ENCODE results near the gene PPP2R1A. TPM values are rescaled to one million over a fixed set of nuclear protein-coding genes. Genes with fewer than 3 reads are reported as not detected.

Gene PPP2R1A
- total RNA-seq (100 to 1,000 TPM; 151 to 157 TPM), total RNA-seq (117 to 262 (median 158) reads per million in 172 experiments)
- polyA plus RNA-seq (2013, experiment 1 of 2), result 91.6 TPM
- polyA plus RNA-seq (2013, experiment 2 of 2), result 129 TPM

- ATAC-seq (ENCODE audit: poor library complexity), result peak; percentile 81
- Mint-ChIP-seq H3K9me3 (no peaks in the 10 kb centered on the region), H3K27ac (peak within 1 kb of the TSS; percentile 96), H3K27me3 (no peaks in the 10 kb centered on the region), H3K4me3 (peak within 1 kb of the TSS; percentile 95), H3K36me3 (ENCODE audit: low read depth) (peaks cover 49% of the 10 kb centered on the region), H3K4me1 (ENCODE audit: low read depth) (peaks cover 54% of the 10 kb centered on the region)
- peaks cover 20% of the 10 kb centered on the region for H3K36me3 ChIP-seq (ENCODE audit: insufficient read depth, low read length)
- DNase-seq, result peak; percentile 95 to 100 (median 98)
- peak within 1 kb of the TSS; percentile 98 for H3K27ac ChIP-seq (ENCODE audit: low read depth in 1 of 2, low read length in 2 of 2)
- no peaks in the 10 kb centered on the region for H3K9me3 ChIP-seq (ENCODE audit: control insufficient read depth in 1 of 2, insufficient read depth in 1 of 2, low read length in 2 of 2)
- ChIA-PET POLR2A (interaction anchor here (0.6 to 2.0 kb wide), 26 partner anchors 8 to 1925 kb away, joined by 3 to 52 read pairs (median 4); partner anchors contain the start of genes MYADM, ZNF432, ZNF610 and ZNF613), CTCF (interaction anchor here (0.7 to 1.8 kb wide), 8 partner anchors 13 to 1272 kb away, joined by 3 to 23 read pairs (median 4); partner anchors contain the start of genes ZNF616 and ZNF836)
- peak within 1 kb of the TSS; percentile 81 for H3K4me3 ChIP-seq (ENCODE audit: low read length)
- H3K27me3 ChIP-seq (ENCODE audit: control insufficient read depth in 1 of 2, insufficient read depth in 2 of 2, low read length in 2 of 2), result no peaks in the 10 kb centered on the region
- TF ChIP-seq CTCF (IDR thresholded peaks at IDR 0.05), result no peak
- intact Hi-C loops (cut with DNase I, micrococcal nuclease), result loop anchor here (1.0 to 5.0 kb wide), 7 partner anchors 19 to 488 kb away; partner anchors contain the start of genes ZNF616 (in 2 of the 2), ZNF766 (in 2 of the 2), ZNF836 (in 2 of the 2) and ZNF432 (in 1 of the 2)
- H3K4me1 ChIP-seq (ENCODE audit: insufficient read depth, low read length), result peaks cover 56% of the 10 kb centered on the region
Observed at GRCh38 chr19:52189735-52190486, at the start of gene PPP2R1A. Gene PPP2R1A, plus strand, starts transcription at chr19:52190052. Its CDS starts 45 bp downstream, at chr19:52190097.

DNA sequence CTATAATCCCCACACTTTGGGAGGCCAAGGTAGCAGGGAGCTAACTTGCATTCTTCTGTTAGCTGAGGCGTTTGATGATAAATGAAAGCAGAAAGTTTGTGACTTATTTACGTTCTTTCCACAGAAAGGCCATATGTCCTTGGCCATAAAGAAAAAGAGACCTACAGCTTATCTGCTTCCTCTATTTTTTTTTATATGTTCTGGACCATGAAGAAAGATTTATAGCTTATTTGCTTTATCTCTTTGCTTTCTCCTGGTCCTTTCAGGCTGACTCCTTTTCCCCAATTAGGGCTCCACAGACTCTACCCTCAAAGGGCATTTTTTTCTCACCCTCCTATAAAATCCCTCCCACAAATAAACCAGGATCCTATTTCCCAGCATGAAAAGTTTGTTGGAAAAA is 48.6 kb upstream of the PPP2R1A start:
- no peaks in the 10 kb centered on the region for H3K27me3 ChIP-seq (ENCODE audit: control insufficient read depth in 1 of 2, insufficient read depth in 2 of 2, low read length in 2 of 2)
- no peak for TF ChIP-seq CTCF (IDR thresholded peaks at IDR 0.05)
- POLR2A ChIA-PET, result interaction anchor here (1.1 to 4.0 kb wide), 4 partner anchors 31 to 133 kb away, joined by 3 to 21 read pairs (median 13); partner anchors contain the start of genes PPP2R1A, ZNF432, ZNF615 and ZNF836
- Mint-ChIP-seq H3K4me3 (peak overlapping the region; percentile 73), H3K9me3 (peaks cover 2% of the 10 kb centered on the region), H3K4me1 (ENCODE audit: low read depth) (peaks cover 31% of the 10 kb centered on the region), H3K36me3 (ENCODE audit: low read depth) (peaks cover 40% of the 10 kb centered on the region), H3K27ac (peak overlapping the region; percentile 93), H3K27me3 (no peaks in the 10 kb centered on the region)
- ATAC-seq (ENCODE audit: poor library complexity) (no peak), DNase-seq (no peak)
- peaks cover 23% of the 10 kb centered on the region for H3K4me1 ChIP-seq (ENCODE audit: insufficient read depth, low read length)
- H3K27ac ChIP-seq (ENCODE audit: low read depth in 1 of 2, low read length in 2 of 2), result no peak overlapping the region
- H3K36me3 ChIP-seq (ENCODE audit: insufficient read depth, low read length), result no peaks in the 10 kb centered on the region
- H3K4me3 ChIP-seq (ENCODE audit: low read length), result no peak overlapping the region
- H3K9me3 ChIP-seq (ENCODE audit: control insufficient read depth in 1 of 2, insufficient read depth in 1 of 2, low read length in 2 of 2), result peaks cover 6 to 10% of the 10 kb centered on the region in 2 experiments
- CTCF ChIA-PET, result interaction anchor here (0.6 to 3.6 kb wide), 2 partner anchors 48 to 536 kb away, joined by 4 to 23 read pairs; partner anchors contain the start of gene PPP2R1A
- intact Hi-C loops (cut with DNase I, micrococcal nuclease), result no loop called here

DNA sequence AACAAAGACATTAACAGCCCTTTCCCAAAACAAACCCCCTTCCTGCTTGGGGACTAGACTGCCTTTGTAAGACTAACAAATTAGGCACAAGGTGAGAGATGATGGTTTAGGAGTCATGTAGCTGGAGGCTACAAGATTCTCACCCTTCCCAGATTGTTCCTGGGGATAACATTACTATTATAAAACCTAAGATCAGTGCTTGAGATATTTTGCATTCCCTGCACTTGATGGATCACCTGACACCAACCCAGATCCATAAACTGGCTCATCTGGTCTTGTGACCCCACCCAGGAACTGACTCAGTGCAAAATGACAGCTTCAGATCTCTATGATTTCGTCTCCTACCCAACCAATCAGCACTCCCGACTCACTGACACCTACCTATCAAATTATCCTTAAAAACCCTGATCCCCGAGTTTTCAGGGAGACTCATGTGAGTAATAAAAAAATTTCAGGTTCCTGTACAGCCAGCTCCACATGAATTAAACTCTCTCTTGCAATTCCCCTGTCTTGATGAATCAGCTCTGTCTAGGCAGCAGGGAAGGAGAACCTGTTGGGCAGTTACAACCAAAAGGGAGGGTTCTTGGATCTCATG is 47.8 kb upstream of the PPP2R1A start:
- Mint-ChIP-seq H3K27me3 (no peaks in the 10 kb centered on the region), H3K36me3 (ENCODE audit: low read depth) (peaks cover 43% of the 10 kb centered on the region), H3K27ac (no peak overlapping the region), H3K4me3 (peak overlapping the region; percentile 73), H3K4me1 (ENCODE audit: low read depth) (peaks cover 31% of the 10 kb centered on the region), H3K9me3 (peaks cover 2% of the 10 kb centered on the region)
- no peak for TF ChIP-seq CTCF (IDR thresholded peaks at IDR 0.05)
- Histone ChIP-seq H3K4me3 (ENCODE audit: low read length) (no peak overlapping the region), H3K27me3 (ENCODE audit: control insufficient read depth in 1 of 2, insufficient read depth in 2 of 2, low read length in 2 of 2) (no peaks in the 10 kb centered on the region), H3K9me3 (ENCODE audit: control insufficient read depth in 1 of 2, insufficient read depth in 1 of 2, low read length in 2 of 2) (peaks cover 7 to 13% of the 10 kb centered on the region in 2 experiments), H3K36me3 (ENCODE audit: insufficient read depth, low read length) (no peaks in the 10 kb centered on the region), H3K27ac (ENCODE audit: low read depth in 1 of 2, low read length in 2 of 2) (no peak overlapping the region), H3K4me1 (ENCODE audit: insufficient read depth, low read length) (peaks cover 23% of the 10 kb centered on the region)
- ChIA-PET CTCF (no interaction called here), POLR2A (no interaction called here)
- DNase-seq, result no peak
- no peak for ATAC-seq (ENCODE audit: poor library complexity)
- intact Hi-C loops (cut with DNase I, micrococcal nuclease), result no loop called here
